ENCODE measurements around the gene TWSG1.
"Not testable (repeated sequence)": the region's sequence is repeated elsewhere in the genome, so short reads cannot be mapped to it uniquely, and the experiment has no call there.

TWSG1 gene

DNA sequence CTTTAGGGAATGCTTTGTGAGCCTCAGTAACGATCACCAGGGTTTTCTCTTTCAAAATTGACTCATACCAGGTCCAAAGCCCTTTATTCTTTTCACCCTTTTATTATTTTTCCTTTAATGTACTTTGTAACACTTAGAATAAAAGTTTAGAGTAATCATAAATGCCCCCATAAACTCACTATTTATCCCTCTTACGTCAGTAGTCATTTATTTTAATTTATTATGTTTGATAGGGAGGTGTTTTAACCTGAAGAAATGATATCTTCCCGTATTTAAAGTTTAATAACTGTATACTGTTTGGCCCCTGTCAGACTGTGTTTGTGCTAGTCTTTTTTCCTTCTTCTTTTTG lies 1.1 kb downstream of the TWSG1 start:
- DNase-seq, result no peak

DNA sequence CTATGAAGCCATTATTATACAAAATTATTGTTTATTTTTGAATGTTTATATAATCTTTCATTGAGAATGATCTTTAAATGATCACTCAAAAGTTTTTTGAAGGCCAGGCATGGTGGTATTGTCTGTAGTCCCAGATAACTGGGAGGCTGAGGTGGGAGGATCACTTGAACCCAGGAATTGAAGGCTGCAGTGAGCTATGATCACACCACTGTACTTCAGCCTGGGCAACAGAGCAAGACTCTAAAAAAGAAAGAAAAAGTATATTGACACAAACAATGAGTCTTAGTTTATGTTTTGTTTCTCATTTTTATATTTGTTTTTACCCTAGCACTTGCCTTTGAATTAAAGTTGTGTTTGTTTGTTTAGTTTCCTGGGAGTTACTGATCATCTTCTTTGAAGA lies 2.3 kb downstream of the TWSG1 start:
- no peak for DNase-seq

DNA sequence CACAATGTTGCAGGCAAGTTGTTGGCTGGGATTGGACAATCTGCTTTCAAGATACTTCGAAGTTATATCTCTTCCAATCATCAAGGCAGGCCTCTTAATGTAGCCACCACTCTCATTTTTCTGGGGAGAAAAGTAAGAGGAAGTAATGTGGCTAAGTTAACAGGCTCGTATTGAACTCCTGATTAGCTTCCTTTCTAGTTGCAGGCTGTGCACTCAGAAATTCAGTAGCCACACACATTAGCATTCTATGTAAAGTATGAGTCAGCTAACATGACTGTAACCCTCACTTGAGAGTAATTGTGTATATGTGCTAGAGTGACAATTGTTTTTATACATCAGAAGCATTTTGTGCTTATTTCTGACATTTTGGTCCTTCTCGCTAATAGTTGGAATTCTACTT lies 3.3 kb downstream of the TWSG1 start:
- peak in 1 of 5 donors; percentile 50 for DNase-seq

DNA sequence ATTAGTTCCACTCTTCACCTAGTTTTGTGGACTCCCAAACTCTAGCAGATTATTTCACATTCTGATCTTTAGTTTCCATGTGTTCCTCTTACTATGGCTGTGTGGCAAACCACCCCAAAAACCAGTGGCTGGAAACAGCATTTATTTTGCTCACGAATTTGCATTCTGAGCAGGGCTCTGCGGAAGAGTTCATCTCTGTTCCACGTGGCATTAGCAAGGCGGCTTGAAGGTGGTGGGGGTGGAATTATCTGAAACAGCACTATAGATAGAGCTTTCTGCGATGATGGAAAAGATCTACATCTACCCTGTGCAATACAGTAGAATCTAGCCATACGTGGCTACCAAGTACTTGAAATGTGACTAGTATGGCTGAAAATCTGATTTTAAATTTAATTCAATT lies 5.9 kb downstream of the TWSG1 start:
- DNase-seq, result no peak

DNA sequence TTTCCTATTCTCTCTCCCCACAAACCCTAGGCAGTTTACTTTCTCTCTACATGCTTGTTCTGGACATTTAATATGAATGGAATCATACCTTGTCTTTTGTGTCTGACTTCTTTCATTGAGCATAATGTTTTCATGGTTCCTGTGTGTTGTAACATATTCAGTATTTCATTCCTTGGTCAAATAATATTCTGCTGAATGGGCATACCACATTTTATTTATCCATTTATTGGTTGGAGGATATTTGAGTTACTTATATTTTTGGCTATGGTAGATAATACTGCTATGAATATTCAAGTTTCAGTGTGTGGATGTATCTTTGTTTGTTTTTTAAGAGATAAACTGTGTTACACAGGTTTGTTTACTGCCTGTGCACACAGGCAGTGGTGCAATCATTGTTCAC lies 9.0 kb downstream of the TWSG1 start:
- no peak for DNase-seq

DNA sequence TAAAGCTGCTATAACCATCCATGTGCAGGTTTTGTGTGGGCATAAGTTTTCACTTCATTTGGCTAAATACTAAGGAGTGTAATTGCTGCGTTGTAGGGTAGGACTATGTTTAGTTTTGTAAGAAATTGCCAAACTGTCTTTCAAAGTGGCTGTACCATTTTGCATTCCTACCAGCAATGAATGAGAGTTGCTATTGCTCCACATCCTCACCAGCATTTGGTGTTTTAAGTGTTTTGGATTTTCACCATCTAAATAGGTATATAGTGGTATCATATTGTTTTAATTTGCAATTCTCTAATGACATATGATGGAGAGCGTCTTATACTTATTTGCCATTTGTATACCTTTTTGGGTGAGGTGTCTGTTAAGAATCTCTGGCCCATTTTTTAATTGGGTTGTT lies 12.2 kb downstream of the TWSG1 start:
- DNase-seq, result no peak

DNA sequence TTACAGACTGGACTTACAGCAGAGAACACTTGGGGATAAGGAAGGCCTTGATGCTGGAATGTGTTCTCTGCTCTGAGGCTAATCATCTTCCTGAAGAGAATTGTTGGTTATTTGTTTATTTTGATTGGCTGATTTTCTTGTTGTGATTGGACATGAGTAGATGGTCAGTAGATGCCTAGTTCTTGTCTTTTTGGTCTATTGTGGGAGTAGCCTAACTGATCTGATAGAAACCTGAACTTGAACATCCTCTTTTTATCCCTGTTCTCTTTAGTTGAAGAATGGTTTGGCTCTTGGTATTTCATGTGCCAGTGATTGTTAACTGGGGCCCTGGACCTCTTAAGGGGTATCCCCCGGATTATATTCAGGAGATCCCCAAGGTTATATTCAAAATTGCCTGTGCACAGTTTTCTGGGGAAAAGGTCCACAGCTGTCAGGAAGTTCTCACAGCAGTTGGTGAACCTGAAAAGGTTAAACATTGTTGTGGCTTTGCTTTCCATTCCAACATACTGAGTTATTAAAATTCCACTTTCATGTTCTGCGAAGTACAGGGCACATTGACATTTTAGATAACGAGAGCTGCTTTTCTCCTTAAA lies 13.6 kb downstream of the TWSG1 start:
- no peak for DNase-seq

DNA sequence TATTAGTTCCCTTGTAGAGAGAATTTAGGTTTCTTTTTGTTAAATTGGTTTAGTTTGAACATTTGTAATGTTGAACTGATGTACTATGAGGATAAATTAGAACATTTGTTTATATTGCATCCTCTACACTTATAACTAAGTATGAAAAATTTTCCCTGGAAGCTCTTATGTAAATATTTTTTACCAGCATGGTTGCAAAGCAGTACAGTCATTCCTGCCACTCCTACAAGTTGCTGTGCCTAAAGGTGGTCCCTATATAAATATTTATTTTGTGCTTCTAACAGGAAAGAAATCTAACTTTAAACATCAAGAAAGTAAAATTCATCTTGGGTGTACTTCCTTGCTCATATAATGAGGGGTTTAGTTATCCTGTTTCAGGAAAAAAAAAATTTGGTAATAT lies 14.2 kb downstream of the TWSG1 start:
- no peak for DNase-seq

DNA sequence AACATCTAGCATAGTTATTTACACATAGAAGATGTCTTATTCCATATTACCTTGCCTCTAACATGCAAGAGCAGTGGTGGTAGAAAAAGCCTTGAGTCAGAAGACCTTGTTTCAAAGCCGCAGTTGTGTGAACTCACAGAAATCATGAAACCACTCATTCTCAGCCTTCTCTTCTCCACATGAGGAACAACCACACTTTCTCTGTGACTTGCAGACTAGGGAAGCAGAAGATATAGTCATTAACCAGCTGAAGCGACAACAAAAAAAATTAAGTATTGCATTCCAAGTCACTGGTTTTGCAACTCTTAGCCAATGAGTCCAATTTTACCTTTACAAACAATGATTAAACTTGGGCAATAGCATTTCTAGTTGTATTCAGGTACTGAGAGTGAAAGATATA lies 19.0 kb downstream of the TWSG1 start:
- DNase-seq, result no peak

DNA sequence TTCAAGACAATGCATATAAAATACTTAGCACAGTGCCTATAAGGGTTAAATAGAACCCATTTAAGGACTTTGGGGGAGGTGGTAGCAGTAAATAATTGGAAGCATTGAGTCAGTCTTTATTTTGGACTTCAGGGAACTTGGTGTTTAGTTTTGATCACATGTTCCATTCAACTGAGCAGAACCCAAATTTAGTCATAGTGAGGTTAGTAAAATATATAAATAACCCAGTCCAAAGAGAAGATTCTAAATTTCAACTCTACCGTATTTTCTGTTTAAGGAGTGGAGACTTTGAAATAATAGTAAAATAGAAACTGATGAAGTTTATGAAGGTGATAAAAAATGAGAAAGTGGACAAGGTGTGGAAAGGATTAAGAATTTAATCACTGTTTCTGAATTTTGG lies 19.7 kb downstream of the TWSG1 start:
- DNase-seq, result no peak

DNA sequence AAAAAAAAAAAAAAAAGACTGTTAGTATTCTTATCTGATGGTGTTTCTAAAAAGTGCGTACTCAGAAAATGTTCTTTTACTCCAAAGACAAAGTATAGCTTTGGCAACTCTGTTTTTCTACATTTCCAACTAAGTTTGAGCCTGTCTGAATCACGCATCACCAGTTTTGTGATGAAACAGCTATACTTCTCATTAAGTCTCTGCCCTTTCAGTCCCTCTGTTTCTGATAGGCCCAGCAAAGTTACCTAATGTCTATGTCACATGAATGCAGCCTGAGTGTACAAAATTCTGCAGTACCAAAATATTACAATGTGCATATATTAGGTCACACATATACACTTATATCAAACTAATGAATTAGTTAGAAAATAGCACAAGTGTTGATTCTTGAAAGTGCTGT lies 22.4 kb downstream of the TWSG1 start:
- DNase-seq, result no peak

DNA sequence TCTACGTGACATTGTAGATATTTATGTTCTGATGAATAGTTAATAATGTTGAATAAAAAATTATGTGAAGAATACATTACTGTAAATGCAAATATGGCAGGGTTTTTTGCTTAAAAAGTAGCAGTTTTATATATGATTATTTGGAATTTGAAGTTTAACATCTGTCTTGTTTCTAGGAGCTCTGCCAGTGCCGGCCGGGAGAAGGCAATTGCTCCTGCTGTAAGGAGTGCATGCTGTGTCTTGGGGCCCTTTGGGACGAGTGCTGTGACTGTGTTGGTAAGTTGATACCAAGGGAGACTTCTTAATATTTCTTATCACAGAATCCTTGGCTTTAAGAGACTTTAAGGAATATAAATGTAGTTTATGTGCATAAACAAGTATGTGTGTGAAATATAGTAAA lies 25.2 kb downstream of the TWSG1 start:
- DNase-seq, result no peak

DNA sequence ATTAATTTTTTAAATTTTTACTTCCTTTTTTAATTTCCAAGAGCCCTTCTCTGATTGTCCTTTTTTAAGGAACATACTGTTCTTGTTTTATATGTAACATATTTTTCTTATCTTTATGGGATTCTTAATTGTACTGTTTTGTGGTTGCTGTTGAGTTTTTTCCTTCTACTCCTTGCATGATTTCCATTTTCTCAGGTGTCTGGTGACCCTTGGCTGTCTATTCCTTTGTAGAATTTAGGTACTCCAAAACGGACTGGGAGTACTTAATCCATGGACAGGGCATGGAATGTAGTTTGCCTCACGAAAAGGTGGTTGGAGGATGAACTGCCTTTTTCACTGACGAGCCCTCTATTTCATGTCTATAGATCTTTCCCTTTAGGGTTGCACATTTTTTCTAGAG lies 26.6 kb downstream of the TWSG1 start:
- no peak for DNase-seq

DNA sequence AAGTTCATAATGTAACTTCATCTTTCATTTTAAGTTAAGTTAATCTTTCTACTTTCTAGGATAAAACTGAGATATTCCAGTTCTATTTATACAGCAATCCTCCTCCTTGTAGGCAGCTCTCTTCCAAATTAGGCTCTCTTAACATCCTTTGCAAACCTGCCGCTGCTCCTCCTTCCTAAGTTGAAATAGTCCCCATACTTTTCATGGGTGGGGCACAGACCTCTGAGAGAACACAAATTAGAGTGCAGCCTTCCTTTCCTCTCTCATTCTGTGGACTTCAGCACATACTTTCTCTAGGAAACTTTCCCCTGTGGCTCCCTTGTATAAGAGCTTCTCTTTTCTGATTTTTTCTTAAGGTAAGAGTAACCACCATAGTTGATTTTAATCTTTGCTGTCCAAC lies 28.3 kb downstream of the TWSG1 start:
- no peak for DNase-seq

DNA sequence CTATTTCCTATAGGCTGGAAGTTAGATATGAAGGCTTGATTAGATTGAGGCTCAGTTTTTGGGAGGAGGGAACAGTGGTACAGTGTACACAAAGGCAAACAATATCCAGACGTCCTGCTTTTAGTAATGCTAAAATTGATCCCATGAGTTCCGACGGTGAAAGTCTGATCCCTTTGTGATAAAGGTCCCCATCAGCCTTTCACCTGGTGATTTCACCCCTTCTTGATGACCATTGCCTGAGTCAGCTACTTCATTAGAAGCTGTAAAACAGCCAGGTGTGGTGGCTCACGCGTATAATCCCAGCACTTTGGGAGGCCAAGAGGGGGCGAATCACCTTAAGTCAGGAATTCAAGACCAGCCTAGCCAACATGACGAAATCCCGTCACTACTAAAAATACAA lies 29.7 kb downstream of the TWSG1 start:
- no peak for DNase-seq

DNA sequence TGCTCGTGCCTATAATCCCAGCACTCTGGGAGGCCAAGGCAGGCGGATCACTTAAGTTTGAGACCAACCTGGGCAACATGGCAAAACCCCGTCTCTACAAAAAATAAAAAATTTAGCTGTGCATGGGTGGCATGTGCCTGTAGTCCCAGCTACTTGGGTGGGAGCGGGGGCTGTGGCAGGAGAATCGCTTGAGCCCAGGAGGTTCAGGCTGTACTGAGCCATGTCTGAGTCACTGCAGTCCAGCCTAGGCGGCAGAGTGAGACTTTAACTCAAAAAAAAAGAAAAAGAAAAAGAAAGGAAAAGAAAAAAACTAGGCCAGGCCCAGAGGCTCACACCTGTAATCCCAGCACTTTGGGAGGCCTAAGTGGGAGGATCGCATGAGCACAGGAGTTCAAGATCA lies 30.8 kb downstream of the TWSG1 start:
- no peak for DNase-seq

DNA sequence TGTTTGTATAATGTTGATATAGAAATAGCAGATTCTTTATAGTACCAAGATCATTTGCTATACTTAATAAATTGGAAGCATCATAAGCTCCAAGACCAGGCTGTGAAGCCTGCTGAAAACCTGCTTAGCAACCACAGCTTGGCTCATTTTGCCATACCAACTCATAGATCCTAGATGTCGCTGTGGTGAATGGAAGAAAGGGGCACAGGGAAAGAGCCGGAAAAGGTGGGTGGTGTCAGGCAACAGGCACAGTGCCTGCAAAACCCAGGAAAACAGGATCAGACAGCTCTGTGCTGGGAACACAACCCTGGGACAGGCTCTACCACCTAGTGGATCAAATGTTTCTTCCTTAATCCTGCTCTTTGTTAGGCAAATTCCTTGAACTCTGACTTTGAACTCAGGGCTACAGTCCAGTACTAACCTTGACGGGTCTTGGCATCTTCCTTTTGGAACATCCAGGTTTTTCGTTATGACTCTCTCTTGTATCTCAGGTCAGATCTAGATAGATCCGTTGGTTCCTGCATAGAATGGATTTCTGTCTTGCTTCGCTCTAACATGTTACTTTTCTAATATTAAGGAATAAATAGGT lies 31.6 kb downstream of the TWSG1 start:
- no peak for DNase-seq

DNA sequence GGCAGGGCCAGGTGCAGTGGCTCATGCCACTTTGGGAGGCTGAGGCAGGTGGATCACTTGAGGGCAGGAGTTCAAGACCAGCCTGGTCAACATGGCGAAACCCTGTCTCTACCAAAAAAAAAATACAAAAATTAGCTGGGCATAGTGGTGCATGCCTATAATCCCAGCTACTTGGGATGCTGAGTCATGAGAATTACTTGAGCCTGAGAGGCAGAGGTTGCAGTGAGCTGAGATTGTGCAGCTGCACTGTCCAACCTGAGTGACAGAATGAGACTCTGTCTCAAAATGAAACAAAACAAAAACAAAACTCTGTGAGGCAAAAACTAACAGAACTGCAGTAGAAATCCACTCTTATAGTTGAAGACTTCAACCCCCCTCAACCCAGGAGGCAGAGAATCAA lies 38.7 kb downstream of the TWSG1 start:
- DNase-seq, result not testable (repeated sequence)

DNA sequence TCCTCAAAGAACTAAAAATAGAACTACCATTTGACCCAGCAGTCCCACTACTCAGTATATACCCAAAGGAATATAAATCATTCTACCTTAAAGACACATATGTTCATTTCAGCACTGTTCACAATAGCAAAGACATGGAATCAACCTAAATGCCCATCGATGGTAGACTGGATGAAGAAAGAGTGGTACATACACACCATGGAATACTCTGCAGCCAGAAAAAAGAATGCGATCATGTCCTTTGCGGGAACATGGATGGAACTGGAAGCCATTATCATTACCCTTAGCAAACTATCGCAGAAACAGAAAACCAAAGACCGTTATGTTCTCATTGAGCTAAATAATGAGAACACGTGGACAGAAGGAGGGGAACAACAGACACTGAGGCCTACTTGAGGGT lies 44.5 kb downstream of the TWSG1 start:
- DNase-seq, result no peak

DNA sequence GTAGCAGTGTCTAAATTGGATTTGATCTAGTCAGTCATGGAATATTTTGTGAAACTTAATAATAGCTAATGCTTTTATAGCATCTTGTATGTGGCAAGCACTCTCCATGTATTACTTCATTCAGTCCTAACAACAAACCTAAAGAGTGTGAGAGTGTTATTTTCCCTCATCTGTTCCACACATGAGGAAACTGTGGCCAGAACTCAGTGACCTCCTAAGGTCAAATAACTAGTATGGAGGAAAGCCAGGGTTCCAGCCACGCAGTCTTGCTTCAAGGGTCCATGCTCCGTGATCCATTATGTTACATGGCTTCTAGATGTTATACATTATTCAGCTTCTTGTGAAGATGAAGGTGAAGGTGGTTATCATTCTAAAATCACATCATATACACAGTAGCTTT lies 45.5 kb downstream of the TWSG1 start:
- DNase-seq, result no peak

DNA sequence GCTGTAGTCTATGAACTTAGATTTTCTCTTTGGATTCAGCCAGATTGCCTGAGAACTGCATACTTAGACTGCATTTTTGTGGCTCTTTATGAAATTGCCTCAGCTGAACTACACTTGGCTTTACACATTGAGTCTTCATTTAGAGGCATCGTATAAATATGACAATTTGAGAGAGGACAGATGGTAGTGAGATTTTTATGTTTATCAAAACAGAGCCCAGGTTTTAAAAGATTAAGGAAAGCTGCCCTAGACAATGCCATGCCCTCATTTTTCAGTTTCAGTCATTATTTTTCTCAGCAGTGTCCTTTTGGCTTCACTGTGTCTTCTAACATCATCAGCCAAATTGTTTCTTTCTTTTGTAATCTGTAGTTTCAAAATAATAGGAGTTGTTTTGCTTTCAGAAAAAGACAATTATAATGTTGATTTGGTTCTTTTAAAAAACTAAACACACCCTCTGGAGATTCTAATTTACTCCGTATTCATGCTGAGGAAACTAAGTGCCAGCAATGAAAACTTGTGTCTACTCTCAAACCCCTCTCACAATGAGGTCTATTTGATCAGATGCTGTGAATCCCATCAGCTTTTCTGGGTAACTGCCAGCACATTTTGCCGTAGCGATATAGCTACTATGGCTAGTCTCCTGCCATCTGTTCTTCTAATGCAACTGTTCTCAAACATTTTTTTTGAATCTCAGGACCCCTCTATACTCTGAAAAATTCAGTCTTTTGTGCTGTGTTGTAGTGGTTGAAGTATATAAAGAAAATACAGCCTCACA lies 46.2 kb downstream of the TWSG1 start:
- DNase-seq, result no peak

DNA sequence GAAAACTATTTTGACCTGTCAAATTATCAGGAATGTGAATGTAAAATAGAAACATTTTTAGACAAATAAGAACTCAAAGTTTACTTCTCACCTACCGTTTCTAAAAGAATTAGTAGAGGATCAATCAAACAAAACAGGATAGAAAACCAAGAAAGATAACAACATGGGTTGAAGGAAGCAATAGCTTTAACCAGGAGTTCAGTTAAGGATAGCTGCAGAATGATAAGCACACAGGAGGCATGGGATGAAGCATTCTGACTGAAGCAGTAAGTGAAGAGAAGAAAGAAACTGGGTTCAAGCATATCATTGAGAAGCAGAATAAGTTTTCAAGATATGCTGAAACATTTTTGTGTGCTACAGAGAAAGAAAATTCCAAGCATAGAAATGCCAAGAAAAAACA lies 52.3 kb downstream of the TWSG1 start:
- no peak for DNase-seq

DNA sequence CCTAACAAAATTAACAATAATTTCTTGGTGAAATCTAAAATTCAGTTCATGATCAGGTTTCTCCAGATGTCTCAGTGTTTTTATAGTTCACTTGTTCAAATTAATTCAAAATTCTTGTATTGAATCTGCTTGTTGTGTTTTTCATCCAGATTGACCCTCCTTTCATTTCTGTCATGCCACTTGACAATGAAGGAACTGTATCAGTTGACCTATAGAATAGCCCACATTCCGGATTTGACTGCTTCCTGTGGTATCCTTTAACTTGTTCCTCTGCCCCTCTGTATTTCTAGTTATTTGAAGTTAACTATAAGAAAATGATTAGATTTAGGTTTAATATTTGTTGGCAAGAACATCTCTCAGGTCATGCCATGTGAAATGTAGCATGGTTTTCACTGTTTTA lies 53.3 kb downstream of the TWSG1 start:
- no peak for DNase-seq

DNA sequence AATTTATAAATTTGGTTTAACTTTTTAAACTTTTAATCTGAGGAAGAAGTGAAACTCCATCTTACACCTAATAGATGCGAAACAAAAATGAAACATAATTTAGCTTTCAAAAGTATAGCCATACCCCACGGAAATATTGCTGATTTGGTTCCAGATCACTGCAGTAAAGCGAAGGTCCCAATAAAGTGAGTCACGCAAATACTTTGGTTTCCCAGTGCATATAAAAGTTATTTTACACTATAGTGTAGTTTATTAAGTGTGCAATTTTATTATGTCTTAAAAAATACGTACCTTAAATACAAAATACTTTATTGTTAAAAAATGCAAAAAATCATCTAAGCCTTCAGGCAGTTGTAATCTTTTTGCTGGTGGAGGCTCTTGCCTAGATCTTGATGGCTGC lies 55.1 kb downstream of the TWSG1 start:
- DNase-seq, result no peak

DNA sequence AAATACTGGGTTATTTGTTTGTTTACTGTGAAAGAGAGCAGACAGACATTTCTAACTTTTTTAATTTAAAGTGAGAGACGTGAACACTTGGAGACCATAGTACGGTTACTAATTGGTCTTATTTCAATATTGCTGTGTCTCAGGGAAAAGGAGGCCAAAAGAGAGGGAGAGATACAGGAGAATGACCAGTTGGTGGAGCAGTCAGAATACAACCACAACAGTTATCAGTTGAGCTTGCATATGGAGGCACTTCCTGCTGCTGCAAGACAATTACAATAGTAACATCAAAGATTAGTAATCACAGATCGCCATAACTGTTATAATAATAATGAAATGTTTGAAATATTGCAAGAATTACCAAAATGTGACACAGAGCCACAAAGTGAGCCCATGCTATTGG lies 58.2 kb downstream of the TWSG1 start:
- DNase-seq, result no peak

Data from T-helper 1 cell (primary cell).